ENCODE measurements around the gene LRRC4B.

Gene LRRC4B

DNA sequence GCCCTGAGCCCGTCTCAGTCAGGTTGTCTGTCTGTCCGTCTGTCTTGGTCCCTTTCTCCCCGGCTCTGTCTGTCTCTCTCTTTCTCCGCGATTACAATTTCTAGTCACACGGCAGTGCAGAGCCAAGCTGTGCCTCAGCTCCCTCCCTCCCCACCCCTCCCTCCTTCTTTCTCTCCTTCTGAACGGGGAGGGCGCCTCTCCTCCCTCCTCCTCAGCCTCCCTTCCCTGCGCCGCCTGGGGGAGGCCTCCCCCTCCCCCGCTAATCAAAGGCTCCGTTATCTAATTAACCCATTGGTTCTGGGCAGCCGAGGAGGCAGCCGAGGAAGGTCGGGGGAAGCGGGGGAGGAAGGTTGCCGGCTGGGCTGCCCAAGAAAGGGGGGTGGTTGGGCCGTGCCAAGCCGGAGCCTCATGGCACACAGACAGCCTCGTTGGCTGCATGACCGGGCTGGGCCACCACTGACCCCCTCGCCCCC, 16.5 kb downstream of the LRRC4B start:
- DNase-seq (ENCODE audit: low spot score), result no peak
- Histone ChIP-seq H3K27me3 (ENCODE audit: insufficient read depth, poor library complexity, severe bottlenecking) (peaks cover 76% of the 10 kb centered on the region), H3K4me1 (ENCODE audit: insufficient read depth, poor library complexity, severe bottlenecking) (no peaks in the 10 kb centered on the region), H3K36me3 (ENCODE audit: low read depth) (no peaks in the 10 kb centered on the region), H3K9me3 (ENCODE audit: severe bottlenecking) (no peaks in the 10 kb centered on the region), H3K27ac (ENCODE audit: poor library complexity, severe bottlenecking) (no peak overlapping the region), H3K4me3 (ENCODE audit: severe bottlenecking) (no peak overlapping the region)
- ATAC-seq (ENCODE audit: low read depth), result no peak
- TF ChIP-seq, protein P1, sequence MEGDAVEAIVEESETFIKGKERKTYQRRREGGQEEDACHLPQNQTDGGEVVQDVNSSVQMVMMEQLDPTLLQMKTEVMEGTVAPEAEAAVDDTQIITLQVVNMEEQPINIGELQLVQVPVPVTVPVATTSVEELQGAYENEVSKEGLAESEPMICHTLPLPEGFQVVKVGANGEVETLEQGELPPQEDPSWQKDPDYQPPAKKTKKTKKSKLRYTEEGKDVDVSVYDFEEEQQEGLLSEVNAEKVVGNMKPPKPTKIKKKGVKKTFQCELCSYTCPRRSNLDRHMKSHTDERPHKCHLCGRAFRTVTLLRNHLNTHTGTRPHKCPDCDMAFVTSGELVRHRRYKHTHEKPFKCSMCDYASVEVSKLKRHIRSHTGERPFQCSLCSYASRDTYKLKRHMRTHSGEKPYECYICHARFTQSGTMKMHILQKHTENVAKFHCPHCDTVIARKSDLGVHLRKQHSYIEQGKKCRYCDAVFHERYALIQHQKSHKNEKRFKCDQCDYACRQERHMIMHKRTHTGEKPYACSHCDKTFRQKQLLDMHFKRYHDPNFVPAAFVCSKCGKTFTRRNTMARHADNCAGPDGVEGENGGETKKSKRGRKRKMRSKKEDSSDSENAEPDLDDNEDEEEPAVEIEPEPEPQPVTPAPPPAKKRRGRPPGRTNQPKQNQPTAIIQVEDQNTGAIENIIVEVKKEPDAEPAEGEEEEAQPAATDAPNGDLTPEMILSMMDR (IDR thresholded peaks at IDR 0.05; ENCODE audit: poor library complexity, severe bottlenecking), result no peak

- H3K27me3 ChIP-seq (ENCODE audit: insufficient read depth, poor library complexity, severe bottlenecking), result peaks cover 76% of the 10 kb centered on the region
- no peaks in the 10 kb centered on the region for H3K4me1 ChIP-seq (ENCODE audit: insufficient read depth, poor library complexity, severe bottlenecking)
- no peaks in the 10 kb centered on the region for H3K9me3 ChIP-seq (ENCODE audit: severe bottlenecking)
- H3K27ac ChIP-seq (ENCODE audit: poor library complexity, severe bottlenecking), result no peak overlapping the region
- ATAC-seq (ENCODE audit: low read depth) (no peak), DNase-seq (ENCODE audit: low spot score) (no peak)
- no peaks in the 10 kb centered on the region for H3K36me3 ChIP-seq (ENCODE audit: low read depth)
- H3K4me3 ChIP-seq (ENCODE audit: severe bottlenecking), result no peak overlapping the region
- TF ChIP-seq, protein P1 (IDR thresholded peaks at IDR 0.05; ENCODE audit: poor library complexity, severe bottlenecking), result no peak
Observed at GRCh38 chr19:50551034-50551714, 17.1 kb downstream of the LRRC4B start.

- Histone ChIP-seq H3K27ac (ENCODE audit: poor library complexity, severe bottlenecking) (no peak overlapping the region), H3K36me3 (ENCODE audit: low read depth) (no peaks in the 10 kb centered on the region), H3K4me1 (ENCODE audit: insufficient read depth, poor library complexity, severe bottlenecking) (no peaks in the 10 kb centered on the region), H3K27me3 (ENCODE audit: insufficient read depth, poor library complexity, severe bottlenecking) (peaks cover 70% of the 10 kb centered on the region), H3K4me3 (ENCODE audit: severe bottlenecking) (no peak overlapping the region), H3K9me3 (ENCODE audit: severe bottlenecking) (no peaks in the 10 kb centered on the region)
- TF ChIP-seq, protein P1 (IDR thresholded peaks at IDR 0.05; ENCODE audit: poor library complexity, severe bottlenecking), result no peak
- DNase-seq (ENCODE audit: low spot score), result no peak
- ATAC-seq (ENCODE audit: low read depth), result no peak
Observed at GRCh38 chr19:50550594-50550966, 17.7 kb downstream of the LRRC4B start.

DNA sequence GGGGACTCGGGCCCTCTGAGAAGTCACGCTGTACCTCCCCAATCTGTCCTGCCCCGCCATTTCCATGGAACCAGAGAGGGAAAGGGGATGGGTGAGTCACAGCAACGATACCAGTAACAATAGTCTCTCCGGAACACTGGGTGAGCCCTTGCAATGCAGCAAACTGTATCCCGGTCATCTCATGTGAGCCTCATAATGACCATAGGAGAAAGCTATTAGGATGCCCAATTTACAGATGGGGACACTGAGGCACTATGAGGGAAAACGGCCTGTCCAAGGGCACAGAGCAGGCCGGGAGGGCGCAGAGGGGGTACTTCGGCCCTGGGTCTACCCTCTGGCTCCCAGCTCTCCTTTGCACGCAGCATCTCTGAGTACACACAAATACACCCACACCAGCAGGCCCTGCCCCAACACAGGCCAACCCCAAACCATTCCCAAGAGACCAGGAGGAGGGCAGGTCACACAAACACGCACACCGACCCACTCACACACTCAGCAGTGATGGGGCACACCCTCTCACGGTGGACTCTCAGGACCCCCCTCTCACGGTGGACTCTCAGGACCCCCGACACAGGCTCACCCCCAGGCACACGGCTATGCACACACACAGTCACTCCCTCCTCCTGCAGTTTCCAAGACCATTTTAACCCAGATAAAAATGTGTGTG, 18.2 kb downstream of the LRRC4B start:
- ATAC-seq (ENCODE audit: low read depth) (no peak), DNase-seq (ENCODE audit: low spot score) (no peak)
- Histone ChIP-seq H3K36me3 (ENCODE audit: low read depth) (no peaks in the 10 kb centered on the region), H3K4me1 (ENCODE audit: insufficient read depth, poor library complexity, severe bottlenecking) (no peaks in the 10 kb centered on the region), H3K27me3 (ENCODE audit: insufficient read depth, poor library complexity, severe bottlenecking) (peaks cover 65% of the 10 kb centered on the region), H3K4me3 (ENCODE audit: severe bottlenecking) (no peak overlapping the region), H3K9me3 (ENCODE audit: severe bottlenecking) (no peaks in the 10 kb centered on the region), H3K27ac (ENCODE audit: poor library complexity, severe bottlenecking) (no peak overlapping the region)
- TF ChIP-seq, protein P1 (IDR thresholded peaks at IDR 0.05; ENCODE audit: poor library complexity, severe bottlenecking), result no peak

Measured in RWPE2 (cell line).